ENCODE results near the gene TSSC4. TPM values are rescaled to one million over a fixed set of nuclear protein-coding genes. Genes with fewer than 3 reads are reported as not detected.
A peak's percentile ranks its signal among the peaks of the same experiment; 100 is the strongest.

Gene TSSC4
- total RNA-seq, 1 donor from 2014 or later = 70.8 TPM

- Mint-ChIP-seq H3K27me3 (ENCODE audit: insufficient read depth) (no peaks in the 10 kb centered on the region), H3K9me3 (no peaks in the 10 kb centered on the region), H3K4me1 (ENCODE audit: low read depth) (no peaks in the 10 kb centered on the region), H3K27ac (no peak overlapping the region), H3K4me3 (peak overlapping the region; percentile 92), H3K36me3 (ENCODE audit: low read depth) (peaks cover 6% of the 10 kb centered on the region)
- intact Hi-C loops (cut with micrococcal nuclease) = loop anchor here (5.0 kb wide), 1 partner anchor 551 kb away; the partner anchor contains the start of gene LSP1
- DNase-seq (ENCODE audit: low spot score) = no peak
These were observed 2.5 kb downstream of the TSSC4 start for GRCh38 chr11:2402890-2403645.

GRCh38 chr11:2404735-2405196 is 4.2 kb downstream of the TSSC4 start:
- intact Hi-C loops (cut with micrococcal nuclease) = loop anchor here (5.0 kb wide), 1 partner anchor 552 kb away; the partner anchor contains the start of gene LSP1
- Mint-ChIP-seq H3K4me1 (ENCODE audit: low read depth) (no peaks in the 10 kb centered on the region), H3K4me3 (no peak overlapping the region), H3K27ac (no peak overlapping the region), H3K9me3 (no peaks in the 10 kb centered on the region), H3K27me3 (ENCODE audit: insufficient read depth) (no peaks in the 10 kb centered on the region), H3K36me3 (ENCODE audit: low read depth) (peaks cover 6% of the 10 kb centered on the region)
- DNase-seq (ENCODE audit: low spot score) = no peak

- Mint-ChIP-seq H3K4me1 (ENCODE audit: low read depth) (no peaks in the 10 kb centered on the region), H3K36me3 (ENCODE audit: low read depth) (peaks cover 3% of the 10 kb centered on the region), H3K9me3 (no peaks in the 10 kb centered on the region), H3K27ac (no peak overlapping the region), H3K27me3 (ENCODE audit: insufficient read depth) (no peaks in the 10 kb centered on the region), H3K4me3 (no peak overlapping the region)
- no peak for DNase-seq (ENCODE audit: low spot score)
- intact Hi-C loops (cut with micrococcal nuclease) = no loop called here
These were observed 5.9 kb downstream of the TSSC4 start for GRCh38 chr11:2406451-2406850.

- H3K9me3 Mint-ChIP-seq = no peaks in the 10 kb centered on the region
- H3K36me3 Mint-ChIP-seq (ENCODE audit: low read depth) = peaks cover 3% of the 10 kb centered on the region
- H3K27ac Mint-ChIP-seq = no peak overlapping the region
- H3K4me1 Mint-ChIP-seq (ENCODE audit: low read depth) = no peaks in the 10 kb centered on the region
- H3K27me3 Mint-ChIP-seq (ENCODE audit: insufficient read depth) = no peaks in the 10 kb centered on the region
- no peak overlapping the region for H3K4me3 Mint-ChIP-seq
- DNase-seq (ENCODE audit: low spot score) = no peak
- intact Hi-C loops (cut with micrococcal nuclease) = no loop called here
These were observed 6.4 kb downstream of the TSSC4 start for GRCh38 chr11:2406878-2407410.

- no peak for DNase-seq (ENCODE audit: low spot score)
- intact Hi-C loops (cut with micrococcal nuclease) = no loop called here
- Mint-ChIP-seq H3K9me3 (no peaks in the 10 kb centered on the region), H3K4me1 (ENCODE audit: low read depth) (no peaks in the 10 kb centered on the region), H3K27me3 (ENCODE audit: insufficient read depth) (no peaks in the 10 kb centered on the region), H3K27ac (no peak overlapping the region), H3K36me3 (ENCODE audit: low read depth) (no peaks in the 10 kb centered on the region), H3K4me3 (no peak overlapping the region)
These were observed 8.1 kb downstream of the TSSC4 start for GRCh38 chr11:2408671-2409070.

GRCh38 chr11:2409126-2409525 is 8.6 kb downstream of the TSSC4 start:
- no peak for DNase-seq (ENCODE audit: low spot score)
- Mint-ChIP-seq H3K4me3 (no peak overlapping the region), H3K4me1 (ENCODE audit: low read depth) (no peaks in the 10 kb centered on the region), H3K36me3 (ENCODE audit: low read depth) (no peaks in the 10 kb centered on the region), H3K9me3 (no peaks in the 10 kb centered on the region), H3K27ac (no peak overlapping the region), H3K27me3 (ENCODE audit: insufficient read depth) (no peaks in the 10 kb centered on the region)
- intact Hi-C loops (cut with micrococcal nuclease) = no loop called here

- no peak overlapping the region for H3K27ac Mint-ChIP-seq
- no peaks in the 10 kb centered on the region for H3K4me1 Mint-ChIP-seq (ENCODE audit: low read depth)
- H3K4me3 Mint-ChIP-seq = no peak overlapping the region
- H3K9me3 Mint-ChIP-seq = no peaks in the 10 kb centered on the region
- intact Hi-C loops (cut with micrococcal nuclease) = no loop called here
- H3K36me3 Mint-ChIP-seq (ENCODE audit: low read depth) = no peaks in the 10 kb centered on the region
- no peak for DNase-seq (ENCODE audit: low spot score)
- H3K27me3 Mint-ChIP-seq (ENCODE audit: insufficient read depth) = no peaks in the 10 kb centered on the region
These were observed 9.3 kb downstream of the TSSC4 start for GRCh38 chr11:2409611-2410468.

- no peaks in the 10 kb centered on the region for H3K4me1 Mint-ChIP-seq (ENCODE audit: low read depth)
- no peaks in the 10 kb centered on the region for H3K9me3 Mint-ChIP-seq
- intact Hi-C loops (cut with micrococcal nuclease) = no loop called here
- no peak overlapping the region for H3K4me3 Mint-ChIP-seq
- H3K27me3 Mint-ChIP-seq (ENCODE audit: insufficient read depth) = no peaks in the 10 kb centered on the region
- H3K36me3 Mint-ChIP-seq (ENCODE audit: low read depth) = no peaks in the 10 kb centered on the region
- no peak overlapping the region for H3K27ac Mint-ChIP-seq
- no peak for DNase-seq (ENCODE audit: low spot score)
These were observed 10.1 kb downstream of the TSSC4 start for GRCh38 chr11:2410616-2411015.

- no peak for DNase-seq (ENCODE audit: low spot score)
- Mint-ChIP-seq H3K27ac (no peak overlapping the region), H3K9me3 (no peaks in the 10 kb centered on the region), H3K27me3 (ENCODE audit: insufficient read depth) (no peaks in the 10 kb centered on the region), H3K4me1 (ENCODE audit: low read depth) (no peaks in the 10 kb centered on the region), H3K36me3 (ENCODE audit: low read depth) (no peaks in the 10 kb centered on the region), H3K4me3 (no peak overlapping the region)
- intact Hi-C loops (cut with micrococcal nuclease) = no loop called here
These were observed 11.1 kb downstream of the TSSC4 start for GRCh38 chr11:2411446-2412305.

- intact Hi-C loops (cut with micrococcal nuclease) = no loop called here
- Mint-ChIP-seq H3K27me3 (ENCODE audit: insufficient read depth) (no peaks in the 10 kb centered on the region), H3K4me3 (no peak overlapping the region), H3K4me1 (ENCODE audit: low read depth) (no peaks in the 10 kb centered on the region), H3K27ac (no peak overlapping the region), H3K36me3 (ENCODE audit: low read depth) (no peaks in the 10 kb centered on the region), H3K9me3 (no peaks in the 10 kb centered on the region)
- DNase-seq (ENCODE audit: low spot score) = no peak
These were observed 11.8 kb downstream of the TSSC4 start for GRCh38 chr11:2412323-2412722.

GRCh38 chr11:2413742-2414579 is 13.4 kb downstream of the TSSC4 start:
- H3K4me3 Mint-ChIP-seq = no peak overlapping the region
- H3K9me3 Mint-ChIP-seq = no peaks in the 10 kb centered on the region
- no peak overlapping the region for H3K27ac Mint-ChIP-seq
- no peaks in the 10 kb centered on the region for H3K4me1 Mint-ChIP-seq (ENCODE audit: low read depth)
- H3K27me3 Mint-ChIP-seq (ENCODE audit: insufficient read depth) = no peaks in the 10 kb centered on the region
- DNase-seq (ENCODE audit: low spot score) = no peak
- intact Hi-C loops (cut with micrococcal nuclease) = no loop called here
- no peaks in the 10 kb centered on the region for H3K36me3 Mint-ChIP-seq (ENCODE audit: low read depth)

GRCh38 chr11:2414616-2415015 is 14.1 kb downstream of the TSSC4 start:
- Mint-ChIP-seq H3K4me1 (ENCODE audit: low read depth) (no peaks in the 10 kb centered on the region), H3K4me3 (no peak overlapping the region), H3K27ac (no peak overlapping the region), H3K36me3 (ENCODE audit: low read depth) (no peaks in the 10 kb centered on the region), H3K9me3 (no peaks in the 10 kb centered on the region), H3K27me3 (ENCODE audit: insufficient read depth) (no peaks in the 10 kb centered on the region)
- intact Hi-C loops (cut with micrococcal nuclease) = no loop called here
- no peak for DNase-seq (ENCODE audit: low spot score)

Measured in activated T-helper 1 cell treated with anti-CD3 and anti-CD28 coated beads, Interleukin-12 subunit alpha, Interleukin-12 subunit beta, Interleukin-2, Interleukin-4 antibody, amounts not matched to agents 30 ng/mL and 10 ng/mL and 1 ng/mL, durations not matched to agents 14 hours and 24 hours and 36 hours (primary cell).